ENCODE results near the gene HCK. TPM values are rescaled to one million over a fixed set of nuclear protein-coding genes. Genes with fewer than 3 reads are reported as not detected.

HCK gene
- total RNA-seq, 1 experiment from 2014 or later, result 1.3 TPM

DNA sequence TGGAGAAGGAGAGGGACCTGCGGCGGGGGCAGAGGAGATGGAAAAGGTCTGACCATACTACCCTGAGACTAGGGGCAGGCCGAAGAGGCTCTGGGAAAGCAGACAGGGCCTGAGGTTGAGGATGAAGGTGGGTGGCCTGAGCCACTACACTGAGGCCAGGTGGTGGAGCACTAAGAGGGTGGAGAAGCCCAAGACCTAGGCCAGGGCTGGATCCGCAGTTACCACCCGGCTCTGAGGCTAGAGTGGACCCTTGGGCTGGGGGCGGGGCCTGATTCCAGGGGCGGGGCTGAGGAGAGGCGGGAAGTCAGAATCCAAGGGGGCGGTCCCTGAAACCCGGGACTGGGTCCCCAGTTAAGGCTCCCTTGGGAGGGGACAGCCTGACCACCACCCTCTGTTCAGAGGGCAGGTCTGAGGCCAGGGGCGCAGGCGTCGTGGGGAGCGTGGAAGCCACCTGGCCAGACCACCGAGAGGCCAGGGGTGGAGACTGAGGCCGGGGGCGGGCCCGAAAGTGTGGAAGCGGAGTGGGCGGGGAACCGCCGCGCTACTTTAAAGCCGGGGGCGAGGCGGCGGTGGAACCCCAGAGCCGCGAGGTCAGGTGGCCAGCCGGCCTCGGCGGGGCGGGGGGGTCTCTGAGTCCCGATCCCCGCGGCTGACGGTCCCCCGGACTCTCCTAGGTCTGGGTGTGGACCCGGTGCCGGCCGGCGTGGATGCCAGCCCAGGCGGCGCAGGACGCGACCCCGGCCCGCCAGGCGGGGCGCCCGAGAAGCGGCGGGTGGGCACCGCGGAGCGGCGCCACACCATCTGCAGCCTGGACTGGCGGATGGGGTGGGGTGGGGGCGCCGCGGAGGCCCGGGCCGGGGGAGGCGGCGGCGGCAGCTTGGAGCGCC, 33.5 kb upstream of the HCK start (continued):
- TF ChIP-seq, protein P1, sequence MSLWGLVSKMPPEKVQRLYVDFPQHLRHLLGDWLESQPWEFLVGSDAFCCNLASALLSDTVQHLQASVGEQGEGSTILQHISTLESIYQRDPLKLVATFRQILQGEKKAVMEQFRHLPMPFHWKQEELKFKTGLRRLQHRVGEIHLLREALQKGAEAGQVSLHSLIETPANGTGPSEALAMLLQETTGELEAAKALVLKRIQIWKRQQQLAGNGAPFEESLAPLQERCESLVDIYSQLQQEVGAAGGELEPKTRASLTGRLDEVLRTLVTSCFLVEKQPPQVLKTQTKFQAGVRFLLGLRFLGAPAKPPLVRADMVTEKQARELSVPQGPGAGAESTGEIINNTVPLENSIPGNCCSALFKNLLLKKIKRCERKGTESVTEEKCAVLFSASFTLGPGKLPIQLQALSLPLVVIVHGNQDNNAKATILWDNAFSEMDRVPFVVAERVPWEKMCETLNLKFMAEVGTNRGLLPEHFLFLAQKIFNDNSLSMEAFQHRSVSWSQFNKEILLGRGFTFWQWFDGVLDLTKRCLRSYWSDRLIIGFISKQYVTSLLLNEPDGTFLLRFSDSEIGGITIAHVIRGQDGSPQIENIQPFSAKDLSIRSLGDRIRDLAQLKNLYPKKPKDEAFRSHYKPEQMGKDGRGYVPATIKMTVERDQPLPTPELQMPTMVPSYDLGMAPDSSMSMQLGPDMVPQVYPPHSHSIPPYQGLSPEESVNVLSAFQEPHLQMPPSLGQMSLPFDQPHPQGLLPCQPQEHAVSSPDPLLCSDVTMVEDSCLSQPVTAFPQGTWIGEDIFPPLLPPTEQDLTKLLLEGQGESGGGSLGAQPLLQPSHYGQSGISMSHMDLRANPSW (CRISPR knock-in tag; conservative IDR thresholded peaks at IDR 0.05; ENCODE audit: low read depth), result no peak
- TF ChIP-seq, protein P2, sequence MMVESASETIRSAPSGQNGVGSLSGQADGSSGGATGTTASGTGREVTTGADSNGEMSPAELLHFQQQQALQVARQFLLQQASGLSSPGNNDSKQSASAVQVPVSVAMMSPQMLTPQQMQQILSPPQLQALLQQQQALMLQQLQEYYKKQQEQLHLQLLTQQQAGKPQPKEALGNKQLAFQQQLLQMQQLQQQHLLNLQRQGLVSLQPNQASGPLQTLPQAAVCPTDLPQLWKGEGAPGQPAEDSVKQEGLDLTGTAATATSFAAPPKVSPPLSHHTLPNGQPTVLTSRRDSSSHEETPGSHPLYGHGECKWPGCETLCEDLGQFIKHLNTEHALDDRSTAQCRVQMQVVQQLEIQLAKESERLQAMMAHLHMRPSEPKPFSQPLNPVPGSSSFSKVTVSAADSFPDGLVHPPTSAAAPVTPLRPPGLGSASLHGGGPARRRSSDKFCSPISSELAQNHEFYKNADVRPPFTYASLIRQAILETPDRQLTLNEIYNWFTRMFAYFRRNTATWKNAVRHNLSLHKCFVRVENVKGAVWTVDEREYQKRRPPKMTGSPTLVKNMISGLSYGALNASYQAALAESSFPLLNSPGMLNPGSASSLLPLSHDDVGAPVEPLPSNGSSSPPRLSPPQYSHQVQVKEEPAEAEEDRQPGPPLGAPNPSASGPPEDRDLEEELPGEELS (CRISPR knock-in tag; IDR thresholded peaks at IDR 0.05), result 0 out of 2 replicates have a peak, but pooled peaks have one; percentile 33
- TF ChIP-seq NR3C1 (CRISPR knock-in tag; conservative IDR thresholded peaks at IDR 0.05; ENCODE audit: low read depth) (no peak), GTF2I (CRISPR knock-in tag; conservative IDR thresholded peaks at IDR 0.05) (no peak), CBFB (CRISPR knock-in tag; IDR thresholded peaks at IDR 0.05; ENCODE audit: low read depth) (no peak), CREM (CRISPR knock-in tag; IDR thresholded peaks at IDR 0.05) (0 out of 2 replicates have a peak, but pooled peaks have one; percentile 36), NR2C2 (CRISPR knock-in tag; IDR thresholded peaks at IDR 0.05) (no peak), ELF4 (CRISPR knock-in tag; IDR thresholded peaks at IDR 0.05; ENCODE audit: low read depth) (no peak), SMAD3 (CRISPR knock-in tag; IDR thresholded peaks at IDR 0.05; ENCODE audit: borderline replicate concordance) (no peak), ZNF232 (CRISPR knock-in tag; IDR thresholded peaks at IDR 0.05) (no peak), SP1 (CRISPR knock-in tag; conservative IDR thresholded peaks at IDR 0.05) (peak; percentile 66)
- TF ChIP-seq, protein P3, sequence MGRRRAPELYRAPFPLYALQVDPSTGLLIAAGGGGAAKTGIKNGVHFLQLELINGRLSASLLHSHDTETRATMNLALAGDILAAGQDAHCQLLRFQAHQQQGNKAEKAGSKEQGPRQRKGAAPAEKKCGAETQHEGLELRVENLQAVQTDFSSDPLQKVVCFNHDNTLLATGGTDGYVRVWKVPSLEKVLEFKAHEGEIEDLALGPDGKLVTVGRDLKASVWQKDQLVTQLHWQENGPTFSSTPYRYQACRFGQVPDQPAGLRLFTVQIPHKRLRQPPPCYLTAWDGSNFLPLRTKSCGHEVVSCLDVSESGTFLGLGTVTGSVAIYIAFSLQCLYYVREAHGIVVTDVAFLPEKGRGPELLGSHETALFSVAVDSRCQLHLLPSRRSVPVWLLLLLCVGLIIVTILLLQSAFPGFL (CRISPR knock-in tag; IDR thresholded peaks at IDR 0.05; ENCODE audit: borderline replicate concordance), result no peak
- TF ChIP-seq, protein P4, sequence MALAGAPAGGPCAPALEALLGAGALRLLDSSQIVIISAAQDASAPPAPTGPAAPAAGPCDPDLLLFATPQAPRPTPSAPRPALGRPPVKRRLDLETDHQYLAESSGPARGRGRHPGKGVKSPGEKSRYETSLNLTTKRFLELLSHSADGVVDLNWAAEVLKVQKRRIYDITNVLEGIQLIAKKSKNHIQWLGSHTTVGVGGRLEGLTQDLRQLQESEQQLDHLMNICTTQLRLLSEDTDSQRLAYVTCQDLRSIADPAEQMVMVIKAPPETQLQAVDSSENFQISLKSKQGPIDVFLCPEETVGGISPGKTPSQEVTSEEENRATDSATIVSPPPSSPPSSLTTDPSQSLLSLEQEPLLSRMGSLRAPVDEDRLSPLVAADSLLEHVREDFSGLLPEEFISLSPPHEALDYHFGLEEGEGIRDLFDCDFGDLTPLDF (CRISPR knock-in tag; IDR thresholded peaks at IDR 0.05), result no peak
- TF ChIP-seq, protein P5, sequence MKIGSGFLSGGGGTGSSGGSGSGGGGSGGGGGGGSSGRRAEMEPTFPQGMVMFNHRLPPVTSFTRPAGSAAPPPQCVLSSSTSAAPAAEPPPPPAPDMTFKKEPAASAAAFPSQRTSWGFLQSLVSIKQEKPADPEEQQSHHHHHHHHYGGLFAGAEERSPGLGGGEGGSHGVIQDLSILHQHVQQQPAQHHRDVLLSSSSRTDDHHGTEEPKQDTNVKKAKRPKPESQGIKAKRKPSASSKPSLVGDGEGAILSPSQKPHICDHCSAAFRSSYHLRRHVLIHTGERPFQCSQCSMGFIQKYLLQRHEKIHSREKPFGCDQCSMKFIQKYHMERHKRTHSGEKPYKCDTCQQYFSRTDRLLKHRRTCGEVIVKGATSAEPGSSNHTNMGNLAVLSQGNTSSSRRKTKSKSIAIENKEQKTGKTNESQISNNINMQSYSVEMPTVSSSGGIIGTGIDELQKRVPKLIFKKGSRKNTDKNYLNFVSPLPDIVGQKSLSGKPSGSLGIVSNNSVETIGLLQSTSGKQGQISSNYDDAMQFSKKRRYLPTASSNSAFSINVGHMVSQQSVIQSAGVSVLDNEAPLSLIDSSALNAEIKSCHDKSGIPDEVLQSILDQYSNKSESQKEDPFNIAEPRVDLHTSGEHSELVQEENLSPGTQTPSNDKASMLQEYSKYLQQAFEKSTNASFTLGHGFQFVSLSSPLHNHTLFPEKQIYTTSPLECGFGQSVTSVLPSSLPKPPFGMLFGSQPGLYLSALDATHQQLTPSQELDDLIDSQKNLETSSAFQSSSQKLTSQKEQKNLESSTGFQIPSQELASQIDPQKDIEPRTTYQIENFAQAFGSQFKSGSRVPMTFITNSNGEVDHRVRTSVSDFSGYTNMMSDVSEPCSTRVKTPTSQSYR (CRISPR knock-in tag; IDR thresholded peaks at IDR 0.05), result no peak
- TF ChIP-seq, protein P6, sequence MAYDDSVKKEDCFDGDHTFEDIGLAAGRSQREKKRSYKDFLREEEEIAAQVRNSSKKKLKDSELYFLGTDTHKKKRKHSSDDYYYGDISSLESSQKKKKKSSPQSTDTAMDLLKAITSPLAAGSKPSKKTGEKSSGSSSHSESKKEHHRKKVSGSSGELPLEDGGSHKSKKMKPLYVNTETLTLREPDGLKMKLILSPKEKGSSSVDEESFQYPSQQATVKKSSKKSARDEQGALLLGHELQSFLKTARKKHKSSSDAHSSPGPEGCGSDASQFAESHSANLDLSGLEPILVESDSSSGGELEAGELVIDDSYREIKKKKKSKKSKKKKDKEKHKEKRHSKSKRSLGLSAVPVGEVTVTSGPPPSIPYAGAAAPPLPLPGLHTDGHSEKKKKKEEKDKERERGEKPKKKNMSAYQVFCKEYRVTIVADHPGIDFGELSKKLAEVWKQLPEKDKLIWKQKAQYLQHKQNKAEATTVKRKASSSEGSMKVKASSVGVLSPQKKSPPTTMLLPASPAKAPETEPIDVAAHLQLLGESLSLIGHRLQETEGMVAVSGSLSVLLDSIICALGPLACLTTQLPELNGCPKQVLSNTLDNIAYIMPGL (CRISPR knock-in tag; IDR thresholded peaks at IDR 0.05), result peak; percentile 59; the same call in 1 of the 2 replicates
- TF ChIP-seq, protein P7, sequence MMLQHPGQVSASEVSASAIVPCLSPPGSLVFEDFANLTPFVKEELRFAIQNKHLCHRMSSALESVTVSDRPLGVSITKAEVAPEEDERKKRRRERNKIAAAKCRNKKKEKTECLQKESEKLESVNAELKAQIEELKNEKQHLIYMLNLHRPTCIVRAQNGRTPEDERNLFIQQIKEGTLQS (CRISPR knock-in tag; conservative IDR thresholded peaks at IDR 0.05), result no peak
- TF ChIP-seq, protein P8, sequence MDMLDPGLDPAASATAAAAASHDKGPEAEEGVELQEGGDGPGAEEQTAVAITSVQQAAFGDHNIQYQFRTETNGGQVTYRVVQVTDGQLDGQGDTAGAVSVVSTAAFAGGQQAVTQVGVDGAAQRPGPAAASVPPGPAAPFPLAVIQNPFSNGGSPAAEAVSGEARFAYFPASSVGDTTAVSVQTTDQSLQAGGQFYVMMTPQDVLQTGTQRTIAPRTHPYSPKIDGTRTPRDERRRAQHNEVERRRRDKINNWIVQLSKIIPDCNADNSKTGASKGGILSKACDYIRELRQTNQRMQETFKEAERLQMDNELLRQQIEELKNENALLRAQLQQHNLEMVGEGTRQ (CRISPR knock-in tag; IDR thresholded peaks at IDR 0.05), result peak; percentile 69
- TF ChIP-seq, protein P9, sequence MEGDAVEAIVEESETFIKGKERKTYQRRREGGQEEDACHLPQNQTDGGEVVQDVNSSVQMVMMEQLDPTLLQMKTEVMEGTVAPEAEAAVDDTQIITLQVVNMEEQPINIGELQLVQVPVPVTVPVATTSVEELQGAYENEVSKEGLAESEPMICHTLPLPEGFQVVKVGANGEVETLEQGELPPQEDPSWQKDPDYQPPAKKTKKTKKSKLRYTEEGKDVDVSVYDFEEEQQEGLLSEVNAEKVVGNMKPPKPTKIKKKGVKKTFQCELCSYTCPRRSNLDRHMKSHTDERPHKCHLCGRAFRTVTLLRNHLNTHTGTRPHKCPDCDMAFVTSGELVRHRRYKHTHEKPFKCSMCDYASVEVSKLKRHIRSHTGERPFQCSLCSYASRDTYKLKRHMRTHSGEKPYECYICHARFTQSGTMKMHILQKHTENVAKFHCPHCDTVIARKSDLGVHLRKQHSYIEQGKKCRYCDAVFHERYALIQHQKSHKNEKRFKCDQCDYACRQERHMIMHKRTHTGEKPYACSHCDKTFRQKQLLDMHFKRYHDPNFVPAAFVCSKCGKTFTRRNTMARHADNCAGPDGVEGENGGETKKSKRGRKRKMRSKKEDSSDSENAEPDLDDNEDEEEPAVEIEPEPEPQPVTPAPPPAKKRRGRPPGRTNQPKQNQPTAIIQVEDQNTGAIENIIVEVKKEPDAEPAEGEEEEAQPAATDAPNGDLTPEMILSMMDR (IDR thresholded peaks at IDR 0.05), result peak; percentile 6; the same call in 1 of the 2 replicates

Measured in WTC11 (cell line).